ENCODE results near the gene CS. TPM values are rescaled to one million over a fixed set of nuclear protein-coding genes. Genes with fewer than 3 reads are reported as not detected.
A peak's percentile ranks its signal among the peaks of the same experiment; 100 is the strongest.

Gene CS
- total RNA-seq, 8 experiments from 2014 or later, result 66.8 to 208 (median 106) TPM

DNA sequence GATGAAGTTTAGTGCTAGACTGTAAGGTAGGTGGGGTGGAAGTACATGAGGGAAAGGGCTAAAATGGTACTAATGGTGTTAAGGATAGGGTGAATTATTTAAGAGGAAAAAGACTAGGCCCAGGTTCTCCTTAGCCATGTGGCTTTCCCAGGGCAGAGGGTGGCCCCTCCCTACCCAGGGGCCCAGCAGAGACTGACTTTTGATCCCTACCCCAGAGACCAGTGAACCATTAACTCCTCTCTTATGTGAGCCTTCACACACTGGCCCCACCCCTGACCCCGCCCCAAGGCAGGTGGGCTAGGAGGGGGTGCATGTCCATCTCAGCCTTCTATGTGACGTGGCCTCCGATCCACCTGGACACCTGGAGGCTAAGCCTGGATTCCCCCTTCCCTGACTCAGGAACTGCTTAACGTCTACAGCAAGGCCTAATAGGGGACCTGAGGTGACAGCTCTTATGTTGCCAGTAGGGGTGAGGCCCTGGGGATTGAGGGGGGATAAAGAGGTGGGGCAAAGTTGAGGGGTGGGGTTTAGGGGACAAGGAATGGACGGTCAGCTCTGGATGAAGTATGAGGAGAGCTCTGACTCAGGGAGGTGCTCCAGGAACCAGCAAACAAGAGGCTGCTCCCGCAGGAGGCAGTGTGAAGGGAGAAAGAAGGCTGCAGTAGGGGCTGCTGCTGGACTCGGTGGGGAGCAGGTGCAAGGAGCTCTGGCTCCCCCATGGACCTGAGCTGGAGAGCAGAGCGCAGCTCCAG is 69.5 kb downstream of the CS start:
- Histone ChIP-seq H3K4me1 (replicated peaks in 1 of 2) (peaks cover 0 to 3% of the 10 kb centered on the region in 2 donors), H3K27ac (no peak overlapping the region), H3K4me3 (no peak overlapping the region)
- WGBS, 10 experiments, result 17 to 61% methylated on average over 1 to 4 of the region's 8 CpGs; no CpG with 5 or more reads in 8 of the 10 experiments
- ATAC-seq (replicated peaks in 6 of 8), result peak in 6 of 8 experiments; percentile 19 to 40 (median 34)
- in situ Hi-C loops (cut with MboI; ENCODE audit: low pct_unique_long_range_greater_than_20kb in 2 of 9, low sequenced_read_pairs in 9 of 9, unreplicated experiment in 9 of 9), result no loop called here

DNA sequence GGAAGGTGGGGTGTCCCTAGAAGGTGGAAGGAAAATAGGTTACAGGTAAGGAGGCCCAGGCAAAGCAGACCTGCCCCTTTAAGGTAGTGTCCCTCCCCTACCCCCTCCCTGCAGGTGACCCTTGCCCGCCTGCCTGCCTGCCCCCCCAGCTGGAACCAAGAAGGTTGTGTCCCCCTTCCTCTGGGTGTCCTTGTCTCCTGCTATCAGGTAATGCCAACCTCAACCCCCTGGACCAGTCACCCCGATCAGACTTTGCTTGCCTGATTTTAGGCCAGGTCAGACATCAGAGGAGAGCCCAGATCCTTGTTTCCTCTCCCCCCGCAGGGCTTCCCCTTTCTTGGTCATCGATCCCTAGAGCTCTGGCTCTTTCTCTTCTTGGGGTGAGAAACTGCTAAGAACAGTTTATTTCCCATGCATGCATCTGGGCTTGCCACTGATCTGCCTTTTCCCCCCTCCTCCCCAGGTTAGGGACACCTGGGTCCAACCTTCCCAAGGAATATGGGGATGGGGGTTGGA is 70.2 kb downstream of the CS start, which contains the start of gene SLC39A5:
Gene SLC39A5 (plus strand): TSS at position 136 of the 516 bp plus-strand sequence. CDS start 1,224 bp downstream, outside the sequence.
- WGBS, 10 experiments, result 29% methylated on average over 1 of the region's 4 CpGs; no CpG with 5 or more reads in 9 of the 10 experiments
- ATAC-seq (replicated peaks in 6 of 8), result peak in 1 of 8 experiments; percentile 10
- Histone ChIP-seq H3K4me1 (replicated peaks in 1 of 2) (peaks cover 5 to 6% of the 10 kb centered on the region in 2 donors), H3K27ac (no peak within 1 kb of the TSS), H3K4me3 (no peak within 1 kb of the TSS)
- in situ Hi-C loops (cut with MboI; ENCODE audit: low pct_unique_long_range_greater_than_20kb in 2 of 9, low sequenced_read_pairs in 9 of 9, unreplicated experiment in 9 of 9), result no loop called here

DNA sequence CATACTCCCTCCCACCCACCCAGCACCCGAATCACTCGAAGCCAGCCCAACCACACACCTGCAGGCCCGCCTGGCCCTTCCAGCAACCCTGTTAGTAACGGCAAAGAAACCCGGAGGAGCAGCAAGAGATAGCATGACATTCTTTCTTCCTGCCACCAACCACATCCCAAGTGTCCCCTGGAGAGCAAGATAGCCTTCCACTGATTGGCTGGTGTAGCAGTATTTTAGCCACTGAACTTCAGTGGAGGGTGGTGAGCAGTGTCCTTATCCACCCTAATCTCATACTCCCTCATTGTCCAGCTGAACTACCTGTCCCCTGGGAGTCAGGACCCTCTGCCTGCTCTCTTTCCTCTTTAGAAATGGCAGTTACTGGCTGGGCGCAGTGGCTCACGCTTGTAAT is 71.0 kb downstream of the CS start:
- in situ Hi-C loops (cut with MboI; ENCODE audit: low pct_unique_long_range_greater_than_20kb in 2 of 9, low sequenced_read_pairs in 9 of 9, unreplicated experiment in 9 of 9), result no loop called here
- ATAC-seq (replicated peaks in 6 of 8), result no peak
- 60 to 100% (median 100%) methylated on average over 1 to 2 of the region's 7 CpGs; no CpG with 5 or more reads in 5 of the 10 experiments for WGBS, 10 experiments
- Histone ChIP-seq H3K4me1 (replicated peaks in 1 of 2) (peaks cover 6 to 8% of the 10 kb centered on the region in 2 donors), H3K4me3 (no peak overlapping the region), H3K27ac (no peak overlapping the region)

DNA sequence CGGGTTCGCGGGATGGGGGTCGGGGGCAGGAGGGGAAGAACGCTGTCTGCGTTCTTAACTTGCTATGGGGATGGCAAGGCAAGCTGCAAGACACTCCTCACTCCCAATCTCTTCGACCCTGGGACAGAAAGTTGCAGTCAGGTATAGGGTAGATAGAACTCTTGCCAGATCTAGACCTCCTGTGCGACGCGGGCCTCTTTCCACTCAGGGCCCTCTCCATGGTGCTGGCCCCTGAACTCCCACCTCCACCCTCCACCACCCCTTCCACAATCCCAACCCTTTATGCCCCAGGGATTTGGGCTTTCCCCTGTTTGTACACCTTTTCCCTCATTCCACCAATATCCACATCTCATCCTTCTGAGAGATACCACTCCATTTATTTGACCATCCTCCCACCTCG is 75.2 kb downstream of the CS start:
- Histone ChIP-seq H3K27ac (peak overlapping the region; percentile 72 to 87), H3K4me1 (replicated peaks in 1 of 2) (peaks cover 8 to 26% of the 10 kb centered on the region in 2 donors), H3K4me3 (peak overlapping the region; percentile 49 to 65 (median 59))
- WGBS, 10 experiments, result 52 to 100% (median 88%) methylated on average over 1 to 3 of the region's 11 CpGs; no CpG with 5 or more reads in 7 of the 10 experiments
- in situ Hi-C loops (cut with MboI; ENCODE audit: low pct_unique_long_range_greater_than_20kb in 2 of 9, low sequenced_read_pairs in 9 of 9, unreplicated experiment in 9 of 9), result no loop called here
- ATAC-seq (replicated peaks in 6 of 8), result no peak

DNA sequence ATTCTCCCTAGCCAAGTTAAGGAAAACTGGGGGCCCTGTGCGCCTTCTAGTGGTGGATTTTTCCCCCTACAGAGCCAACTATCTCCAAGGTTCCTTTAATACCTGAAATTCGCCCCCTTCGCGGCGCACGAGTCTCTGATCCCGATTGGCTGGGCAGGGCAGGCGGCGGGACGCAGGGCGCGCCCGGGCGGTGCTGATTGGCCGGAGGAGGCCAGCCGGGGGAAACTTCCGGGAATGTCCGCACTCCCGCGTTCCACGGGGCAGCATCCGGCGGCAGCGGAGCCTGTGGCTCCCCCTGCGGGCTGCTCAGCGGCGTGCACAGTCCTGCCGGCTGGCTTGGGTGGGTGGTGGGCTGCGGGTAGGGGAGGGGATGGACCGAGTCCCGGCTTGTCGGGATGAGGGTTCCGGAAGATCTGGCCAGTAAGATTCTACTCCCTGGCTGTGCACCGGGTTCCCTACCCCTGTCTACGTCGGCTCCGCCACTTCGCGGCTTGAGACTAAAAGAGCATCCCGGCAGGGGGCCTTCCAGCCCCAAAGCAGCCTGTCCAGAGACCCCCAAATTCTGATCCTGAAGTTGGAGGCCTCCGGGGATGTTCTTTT is 75.9 kb downstream of the CS start, which contains the start of gene NABP2:
Gene NABP2 (plus strand): TSS at position 241 of the 600 bp plus-strand sequence. CDS start 515 bp downstream, outside the sequence.
- peak; percentile 64 to 81 (median 72) for ATAC-seq (replicated peaks in 6 of 8)
- H3K4me1 ChIP-seq (replicated peaks in 1 of 2), result peaks cover 8 to 26% of the 10 kb centered on the region in 2 donors
- in situ Hi-C loops (cut with MboI; ENCODE audit: low pct_unique_long_range_greater_than_20kb in 2 of 9, low sequenced_read_pairs in 9 of 9, unreplicated experiment in 9 of 9), result no loop called here
- 0 to 8% (median 0%) methylated on average over 1 to 10 of the region's 41 CpGs; no CpG with 5 or more reads in 3 of the 10 experiments for WGBS, 10 experiments
- peak within 1 kb of the TSS; percentile 72 to 87 for H3K27ac ChIP-seq
- peak within 1 kb of the TSS; percentile 49 to 65 (median 59) for H3K4me3 ChIP-seq

DNA sequence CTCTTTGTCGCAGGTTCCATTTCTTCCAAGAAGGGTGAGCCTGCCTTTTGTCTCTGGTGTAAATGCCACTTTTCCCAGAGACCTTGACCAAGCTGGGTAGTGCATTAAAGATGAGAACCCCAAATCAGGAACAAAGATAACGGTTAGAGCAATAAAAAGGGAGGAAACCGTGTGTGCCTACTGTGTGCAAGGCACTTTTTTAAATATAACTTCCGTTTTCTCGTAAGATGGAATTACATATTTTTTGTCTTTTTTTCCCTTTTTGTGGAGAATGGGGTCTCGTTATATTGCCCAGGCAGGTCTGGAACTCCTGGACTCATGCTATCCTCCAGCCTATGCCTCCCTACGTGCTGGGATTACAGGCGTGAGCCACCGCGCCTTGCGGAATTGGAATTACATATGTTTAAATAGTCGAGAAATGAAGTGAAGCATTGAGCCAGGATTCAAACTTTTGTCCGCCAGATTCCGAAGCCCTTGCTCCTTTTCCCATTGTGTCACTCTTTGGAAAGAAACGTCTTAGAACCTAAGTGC is 76.5 kb downstream of the CS start:
- H3K27ac ChIP-seq, result peak overlapping the region; percentile 32 to 55
- H3K4me1 ChIP-seq (replicated peaks in 1 of 2), result peaks cover 8 to 26% of the 10 kb centered on the region in 2 donors
- peak overlapping the region; percentile 11 to 60 (median 49) for H3K4me3 ChIP-seq
- in situ Hi-C loops (cut with MboI; ENCODE audit: low pct_unique_long_range_greater_than_20kb in 2 of 9, low sequenced_read_pairs in 9 of 9, unreplicated experiment in 9 of 9), result no loop called here
- 3 to 95% (median 58%) methylated on average over 4 to 15 of the region's 15 CpGs; no CpG with 5 or more reads in 1 of the 10 experiments for WGBS, 10 experiments
- peak in 3 of 8 experiments; percentile 0 to 5 (median 2) for ATAC-seq (replicated peaks in 6 of 8)

DNA sequence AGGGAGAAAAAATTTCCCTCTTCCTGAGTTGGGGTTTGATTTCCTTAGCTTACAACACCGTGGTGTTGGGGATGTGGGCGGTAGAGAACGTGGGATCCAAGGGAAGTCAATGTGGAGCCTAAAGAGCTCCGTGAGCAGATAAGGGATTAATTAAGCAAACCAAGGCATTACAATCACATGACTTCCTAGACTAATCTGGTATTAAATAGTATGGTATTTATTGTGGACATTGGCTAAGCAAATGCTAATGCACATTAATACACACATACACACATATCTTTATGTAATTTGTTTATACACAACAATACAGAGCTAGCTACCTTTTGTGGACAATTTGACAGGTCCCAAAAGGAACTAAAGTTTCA is 77.6 kb downstream of the CS start:
- in situ Hi-C loops (cut with MboI; ENCODE audit: low pct_unique_long_range_greater_than_20kb in 2 of 9, low sequenced_read_pairs in 9 of 9, unreplicated experiment in 9 of 9), result no loop called here
- Histone ChIP-seq H3K27ac (peak overlapping the region; percentile 93 to 98), H3K4me1 (replicated peaks in 1 of 2) (peaks cover 8 to 26% of the 10 kb centered on the region in 2 donors), H3K4me3 (peak overlapping the region; percentile 58 to 95 (median 70))
- WGBS, 10 experiments, result 0 to 53% (median 30%) methylated on average over 1 to 4 of the region's 4 CpGs; no CpG with 5 or more reads in 5 of the 10 experiments
- ATAC-seq (replicated peaks in 6 of 8), result no peak

DNA sequence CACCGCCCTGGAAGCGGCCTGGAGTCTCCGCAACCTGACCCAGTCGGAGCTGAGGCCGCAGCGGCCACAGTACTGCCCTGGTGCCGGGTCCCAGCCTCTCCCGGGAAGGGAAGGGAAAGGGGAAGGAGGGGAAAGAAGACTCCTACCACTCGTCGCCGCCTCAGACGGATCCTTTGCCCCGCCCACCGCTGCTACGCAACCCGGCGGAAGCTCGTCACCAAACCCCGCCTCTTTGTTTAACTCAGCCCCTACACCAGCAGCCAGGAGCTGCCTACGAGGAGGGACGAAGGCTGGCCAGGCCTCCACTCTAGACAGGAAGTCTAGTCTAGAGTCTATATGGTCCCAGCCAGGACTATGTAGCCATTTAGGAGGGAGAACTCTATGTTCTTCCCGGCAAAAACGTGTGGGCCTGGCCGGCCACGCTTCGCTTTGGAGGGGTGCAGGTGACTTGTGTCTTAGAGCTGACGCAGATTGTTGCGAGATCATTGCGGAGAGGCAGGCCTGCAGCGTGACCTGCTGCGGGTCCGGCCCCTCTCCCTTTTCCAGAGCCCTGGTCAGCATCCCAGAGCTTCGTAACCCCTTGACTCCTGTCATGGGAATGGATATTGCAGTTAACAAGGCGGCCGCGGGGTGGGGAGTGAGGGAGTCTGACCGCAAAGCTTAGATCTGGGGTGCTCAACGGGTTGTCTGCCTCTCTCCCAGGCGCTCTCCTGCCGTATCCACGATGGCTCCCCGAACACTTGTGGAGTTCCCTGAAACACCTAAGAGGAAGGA is 78.2 kb downstream of the CS start, which contains the start of gene RNF41:
Gene RNF41 (minus strand): TSS at position 166 of the 774 bp plus-strand sequence. CDS start 7,875 bp downstream, outside the sequence.
- ATAC-seq (replicated peaks in 6 of 8), result peak; percentile 74 to 84 (median 80)
- in situ Hi-C loops (cut with MboI; ENCODE audit: low pct_unique_long_range_greater_than_20kb in 2 of 9, low sequenced_read_pairs in 9 of 9, unreplicated experiment in 9 of 9), result no loop called here
- H3K4me1 ChIP-seq (replicated peaks in 1 of 2), result peaks cover 8 to 26% of the 10 kb centered on the region in 2 donors
- peak within 1 kb of the TSS; percentile 93 to 98 for H3K27ac ChIP-seq
- 0 to 11% (median 0%) methylated on average over 2 to 11 of the region's 42 CpGs; no CpG with 5 or more reads in 4 of the 10 experiments for WGBS, 10 experiments
- H3K4me3 ChIP-seq, result peak within 1 kb of the TSS; percentile 58 to 95 (median 70)

Other genes with a start within 250 kb of the CS start
- gene ERBB3, start 220.2 kb downstream of the CS start, total RNA-seq, result 1 to 10 TPM in 7 of 8 experiments, under 1 TPM in 1; 0.63 to 7.2 (median 2.1) TPM
- gene PA2G4, start 195.8 kb downstream of the CS start, total RNA-seq, result 100 to 1,000 TPM in 4 of 8 experiments, 10 to 100 TPM in 4; 60.8 to 254 (median 99.3) TPM
- 1,000 to 10,000 TPM; 2,948 to 7,132 (median 5,415) TPM for gene RPL41, start 183.7 kb downstream of the CS start, total RNA-seq
- 10 to 100 TPM in 3 of 8 experiments, 1 to 10 TPM in 5; 5.8 to 11.7 (median 8.0) TPM for gene ZC3H10, start 182.1 kb downstream of the CS start, total RNA-seq
- gene ESYT1, start 172.1 kb downstream of the CS start, total RNA-seq, result 10 to 100 TPM; 13.4 to 54.6 (median 44.2) TPM
- 100 to 1,000 TPM in 5 of 8 experiments, 10 to 100 TPM in 3; 61.3 to 217 (median 142) TPM for gene MYL6B, start 147.7 kb downstream of the CS start, total RNA-seq
- 1,000 to 10,000 TPM; 1,063 to 2,469 (median 1,244) TPM for gene MYL6, start 142.0 kb downstream of the CS start, total RNA-seq
- 100 to 1,000 TPM in 1 of 8 experiments, 10 to 100 TPM in 7; 18.1 to 110 (median 77.9) TPM for gene SMARCC2, start 110.8 kb downstream of the CS start, total RNA-seq
- gene RNF41, start 78.4 kb downstream of the CS start, total RNA-seq, result 10 to 100 TPM; 28.9 to 62.1 (median 41.7) TPM
- gene NABP2, start 76.0 kb downstream of the CS start, total RNA-seq, result 10 to 100 TPM; 22.1 to 61.7 (median 51.1) TPM
- 1 to 10 TPM in 3 of 8 experiments, under 1 TPM in 3, not detected in 2; 0.49 to 2.6 (median 1.1) TPM for gene SLC39A5, start 70.3 kb downstream of the CS start, total RNA-seq
- gene ANKRD52, start 41.9 kb downstream of the CS start, total RNA-seq, result 10 to 100 TPM in 6 of 8 experiments, 1 to 10 TPM in 2; 5.3 to 30.7 (median 12.0) TPM
- 10 to 100 TPM in 7 of 8 experiments, 1 to 10 TPM in 1; 6.8 to 17.4 (median 14.3) TPM for gene COQ10A, start 33.4 kb downstream of the CS start, total RNA-seq
- 100 to 1,000 TPM; 102 to 231 (median 141) TPM for gene CNPY2, start 15.7 kb upstream of the CS start, total RNA-seq
- 10 to 100 TPM; 20.3 to 97.3 (median 30.4) TPM for gene PAN2, start 33.7 kb upstream of the CS start, total RNA-seq
- 1 to 10 TPM in 4 of 8 experiments, under 1 TPM in 4; 0.28 to 3.8 (median 1.1) TPM for gene IL23A, start 38.6 kb upstream of the CS start, total RNA-seq
- gene STAT2, start 59.8 kb upstream of the CS start, total RNA-seq, result 100 to 1,000 TPM in 3 of 8 experiments, 10 to 100 TPM in 5; 26.5 to 458 (median 72.4) TPM
- gene APOF, start 62.5 kb upstream of the CS start, total RNA-seq, result under 1 TPM in 7 of 8 experiments, not detected in 1; 0.14 to 0.76 (median 0.36) TPM
- gene TIMELESS, start 149.1 kb upstream of the CS start, total RNA-seq, result 10 to 100 TPM in 7 of 8 experiments, 1 to 10 TPM in 1; 3.4 to 62.8 (median 19.2) TPM
- 1 to 10 TPM in 3 of 8 experiments, under 1 TPM in 5; 0.16 to 2.7 (median 0.44) TPM for gene MIP, start 154.3 kb upstream of the CS start, total RNA-seq
- 1 to 10 TPM; 1.3 to 8.5 (median 2.2) TPM for gene SPRYD4, start 168.2 kb upstream of the CS start, total RNA-seq
- 1 to 10 TPM in 6 of 8 experiments, under 1 TPM in 2; 0.46 to 4.3 (median 2.8) TPM for gene GLS2, start 187.8 kb upstream of the CS start, total RNA-seq
- gene RBMS2, start 221.5 kb upstream of the CS start, total RNA-seq, result 10 to 100 TPM in 3 of 8 experiments, 1 to 10 TPM in 5; 2.6 to 12.9 (median 6.0) TPM

Measured in motor neuron (in vitro differentiated cells).